Endothelial cell of umbilical vein (primary cell): Measurements from ENCODE around the gene JHY. TPM values are rescaled to one million over a fixed set of nuclear protein-coding genes. Genes with fewer than 3 reads are reported as not detected.

Experiments used
- BruUV-seq: library from RNA; stranded (reverse); fragments of 400-500 nt; replicated peaks from 2 replicates; lab custom pipeline; 2021; lab: Mats Ljungman, UMichigan
- CTCF ChIA-PET: fragments of 300-600, 350-600 bp; sonication (Branson Sonifier 250); formaldehyde crosslinking; loops from one replicate; lab custom pipeline; 2021; ENCODE audit warnings: antibody characterized with exemption, inconsistent platforms; lab: Charles Lee
- POLR2A ChIA-PET: fragments of 300-600, 350-600 bp; sonication (Branson Sonifier 250); formaldehyde crosslinking; loops from one replicate; lab custom pipeline; 2021; ENCODE audit warnings: antibody characterized with exemption, inconsistent platforms; lab: Charles Lee
- DNase-seq: peaks from one replicate; pipeline ENCODE4 v3.0.0-alpha.2; 2011; ENCODE audit warnings: low read depth, low spot score
- FAIRE-seq: peaks from 2 replicates; lab custom pipeline; 2011; peaks lifted over from hg19 to GRCh38; lab: Jason Lieb, UNC
- H2AFZ ChIP-seq: 2 replicates; pipeline ENCODE4 v1.6.0; 2012; ENCODE audit warnings: low read depth, low read length, control low read depth, inconsistent platforms
- H3K27ac ChIP-seq: 2 replicates; pipeline ENCODE4 v1.5.1; 2011; ENCODE audit warnings: low read depth, mild to moderate bottlenecking, control low read depth, low read length, moderate library complexity; ENCODE audit not compliant: insufficient read depth
- H3K27me3 ChIP-seq, 2 experiments: 2 replicates each; pipeline versions ENCODE4 v1.6.0 to v1.6.1; 2011; ENCODE audit warnings: low read length in 2 of 2, mixed read lengths in 1 of 2; ENCODE audit not compliant: control insufficient read depth in 2 of 2, insufficient read depth in 2 of 2
- H3K36me3 ChIP-seq, 2 experiments: 2 replicates in 1 of 2; 3 replicates in 1 of 2; pipeline ENCODE4 v1.5.1; 2011; ENCODE audit warnings: low read length in 2 of 2, mild to moderate bottlenecking in 1 of 2, moderate library complexity in 1 of 2; ENCODE audit not compliant: control insufficient read depth in 2 of 2, insufficient read depth in 2 of 2; ENCODE audit errors: extremely low read depth in 1 of 2
- H3K4me1 ChIP-seq: 3 replicates; pipeline ENCODE4 v1.5.1; 2011; ENCODE audit warnings: mild to moderate bottlenecking, low read length; ENCODE audit not compliant: control insufficient read depth, insufficient read depth; ENCODE audit errors: extremely low read depth
- H3K4me2 ChIP-seq: 2 replicates; pipeline ENCODE4 v1.6.1; 2011; ENCODE audit warnings: low read length, control low read depth, mixed read lengths; ENCODE audit not compliant: insufficient read depth
- H3K4me3 ChIP-seq, 3 experiments: fragments of 200-600 bp in 1 of 3; sonication (generic), shearing (Covaris generic) in 1 of 3; replicated peaks in 1 of 3; 2 replicates each; pipeline ENCODE4 v1.5.1; 2011 to 2016; ENCODE audit warnings: control low read depth in 3 of 3, low read length in 3 of 3, mild to moderate bottlenecking in 2 of 3, inconsistent platforms in 1 of 3, low read depth in 1 of 3, moderate library complexity in 1 of 3; ENCODE audit not compliant: insufficient read depth in 1 of 3
- H3K79me2 ChIP-seq: 2 replicates; pipeline ENCODE4 v1.6.0; 2012; ENCODE audit warnings: low read length, inconsistent platforms; ENCODE audit not compliant: control insufficient read depth, insufficient read depth
- H3K9ac ChIP-seq: replicated peaks from 2 replicates; pipeline ENCODE3; 2011; ENCODE audit warnings: low read length, control low read depth; ENCODE audit not compliant: insufficient read depth; ENCODE audit errors: extremely low read depth
- H3K9me1 ChIP-seq: replicated peaks from 3 replicates; pipeline ENCODE4 v1.6.0; 2011; ENCODE audit warnings: mild to moderate bottlenecking, low read length; ENCODE audit not compliant: control insufficient read depth, insufficient read depth; ENCODE audit errors: extremely low read depth
- H3K9me3 ChIP-seq: replicated peaks from 2 replicates; pipeline ENCODE4 v1.5.1; 2012; ENCODE audit warnings: low read length, inconsistent platforms; ENCODE audit not compliant: control insufficient read depth, insufficient read depth
- H4K20me1 ChIP-seq: replicated peaks from 2 replicates; pipeline ENCODE3; 2011; ENCODE audit warnings: mild to moderate bottlenecking, low read length; ENCODE audit not compliant: control insufficient read depth, insufficient read depth; ENCODE audit errors: extremely low read depth
- EZH2 ChIP-seq: IDR thresholded peaks from 2 replicates; pipeline ENCODE4 v1.6.1; 2012; ENCODE audit warnings: borderline replicate concordance, low read depth, mild to moderate bottlenecking, moderate library complexity, low read length, inconsistent platforms; ENCODE audit not compliant: severe bottlenecking
- FOS ChIP-seq: IDR thresholded peaks from 2 replicates; pipeline ENCODE4 v1.6.1; 2011; ENCODE audit warnings: mild to moderate bottlenecking, low read length, moderate library complexity, borderline replicate concordance; ENCODE audit not compliant: insufficient read depth
- GATA2 ChIP-seq: IDR thresholded peaks from 2 replicates; pipeline ENCODE4 v1.7.0; 2011; ENCODE audit warnings: low read depth, mild to moderate bottlenecking, moderate library complexity, mixed read lengths, low read length; ENCODE audit not compliant: insufficient read length, insufficient read depth
- JUN ChIP-seq: IDR thresholded peaks from 2 replicates; pipeline ENCODE4 v1.6.1; 2011; ENCODE audit warnings: borderline replicate concordance, low read depth; ENCODE audit not compliant: insufficient read length, insufficient read depth
- MYC ChIP-seq: IDR thresholded peaks from one replicate; pipeline ENCODE4 v1.6.1; 2011; ENCODE audit warnings: mild to moderate bottlenecking, low read depth, low read length
- POLR2A ChIP-seq: IDR thresholded peaks from 2 replicates; pipeline ENCODE4 v1.6.1; 2012; ENCODE audit warnings: low read depth, mild to moderate bottlenecking, control low read depth, low read length
- POLR2AphosphoS5 ChIP-seq: IDR thresholded peaks from 2 replicates; pipeline ENCODE4 v1.6.1; 2012; ENCODE audit warnings: low read depth, mild to moderate bottlenecking, control low read depth, low read length, moderate library complexity; ENCODE audit not compliant: insufficient read depth
- dilution Hi-C: fragments of 300-500 bp; cut with MboI; formaldehyde crosslinking; loops from one replicate; pipeline ENCODE4 v1.15.0; 2019; ENCODE audit warnings: low sequenced_read_pairs; ENCODE audit not compliant: extremely low pct_ligation_motif_present
- intact Hi-C: fragments of 100-400 bp; cut with micrococcal nuclease; formaldehyde crosslinking; loops from one replicate; pipeline ENCODE4 v1.10.0; 2022
- polyA plus RNA-seq, 4 experiments: library from polyadenylated mRNA; depleted of rRNA in 3 of 4; stranded (reverse) in 3 of 4; unstranded in 1 of 4; fragments of >200 nt; gene quantifications; 2 replicates each; pipeline versions ENCODE4 v1.2.1 to v1.2.3, GENCODE V29; 2011 to 2012; ENCODE audit warnings: missing spikeins in 1 of 4
- total RNA-seq: library from RNA; stranded (reverse); gene quantifications from 2 replicates; pipeline ENCODE4 v1.2.3, GENCODE V29; 2021
- TF ChIP-seq, protein P1 (sequence below): IDR thresholded peaks from 2 replicates; pipeline ENCODE4 v1.6.1; 2011; ENCODE audit not compliant: insufficient read depth, insufficient read length
- TF ChIP-seq, protein P2 (sequence below), 2 donors: IDR thresholded peaks; 1 replicate in 1 of 2; 2 replicates in 1 of 2; pipeline ENCODE4 v1.5.1; 2011; ENCODE audit warnings: low read length in 2 of 2, mild to moderate bottlenecking in 2 of 2, moderate library complexity in 2 of 2, control low read depth in 1 of 2, inconsistent platforms in 1 of 2, low read depth in 1 of 2; ENCODE audit not compliant: insufficient read depth in 1 of 2; ENCODE audit errors: extremely low read depth in 1 of 2

Gene JHY
- total and polyA plus RNA-seq, 2 donors (not counting 3 experiments of a cell fraction or from before 2014, with no cell fraction given): 1.8 to 3.9 TPM

DNA sequence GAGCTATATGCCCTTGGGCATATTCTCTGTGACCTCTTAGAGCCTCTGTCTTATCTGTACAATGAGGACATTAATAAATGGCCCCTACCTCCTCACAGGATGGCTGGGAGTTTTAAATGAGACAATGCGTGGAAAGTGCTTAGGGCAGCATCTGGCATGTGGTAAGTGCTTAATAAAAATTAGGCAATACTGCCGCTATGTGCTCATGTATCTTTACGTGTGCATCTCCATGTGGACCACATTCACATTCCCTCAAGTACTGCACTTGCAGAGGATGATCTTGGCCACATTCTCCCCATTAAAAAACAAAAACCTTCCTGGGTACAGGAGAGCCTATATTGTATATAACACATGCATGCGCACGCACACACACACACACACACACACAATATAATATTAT lies 118.2 kb downstream of the JHY start:
- Histone ChIP-seq H3K27me3 (peaks cover 5% of the 10 kb centered on the region in 2 experiments), H3K27ac (no peak overlapping the region), H4K20me1 (no peaks in the 10 kb centered on the region), H3K9ac (no peak overlapping the region), H3K79me2 (no peaks in the 10 kb centered on the region), H3K9me3 (no peaks in the 10 kb centered on the region), H3K9me1 (no peaks in the 10 kb centered on the region), H3K36me3 (no peaks in the 10 kb centered on the region), H2AFZ (no peak overlapping the region), H3K4me1 (no peaks in the 10 kb centered on the region), H3K4me2 (no peak overlapping the region), H3K4me3 (no peak overlapping the region)
- dilution Hi-C loops (no loop called here), intact Hi-C loops (no loop called here)
- TF ChIP-seq, protein P1, sequence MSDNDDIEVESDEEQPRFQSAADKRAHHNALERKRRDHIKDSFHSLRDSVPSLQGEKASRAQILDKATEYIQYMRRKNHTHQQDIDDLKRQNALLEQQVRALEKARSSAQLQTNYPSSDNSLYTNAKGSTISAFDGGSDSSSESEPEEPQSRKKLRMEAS: no peak
- TF ChIP-seq GATA2 (no peak), MYC (no peak), JUN (no peak), POLR2A (no peak), EZH2 (no peak), POLR2AphosphoS5 (no peak), FOS (no peak)
- TF ChIP-seq, protein P2, sequence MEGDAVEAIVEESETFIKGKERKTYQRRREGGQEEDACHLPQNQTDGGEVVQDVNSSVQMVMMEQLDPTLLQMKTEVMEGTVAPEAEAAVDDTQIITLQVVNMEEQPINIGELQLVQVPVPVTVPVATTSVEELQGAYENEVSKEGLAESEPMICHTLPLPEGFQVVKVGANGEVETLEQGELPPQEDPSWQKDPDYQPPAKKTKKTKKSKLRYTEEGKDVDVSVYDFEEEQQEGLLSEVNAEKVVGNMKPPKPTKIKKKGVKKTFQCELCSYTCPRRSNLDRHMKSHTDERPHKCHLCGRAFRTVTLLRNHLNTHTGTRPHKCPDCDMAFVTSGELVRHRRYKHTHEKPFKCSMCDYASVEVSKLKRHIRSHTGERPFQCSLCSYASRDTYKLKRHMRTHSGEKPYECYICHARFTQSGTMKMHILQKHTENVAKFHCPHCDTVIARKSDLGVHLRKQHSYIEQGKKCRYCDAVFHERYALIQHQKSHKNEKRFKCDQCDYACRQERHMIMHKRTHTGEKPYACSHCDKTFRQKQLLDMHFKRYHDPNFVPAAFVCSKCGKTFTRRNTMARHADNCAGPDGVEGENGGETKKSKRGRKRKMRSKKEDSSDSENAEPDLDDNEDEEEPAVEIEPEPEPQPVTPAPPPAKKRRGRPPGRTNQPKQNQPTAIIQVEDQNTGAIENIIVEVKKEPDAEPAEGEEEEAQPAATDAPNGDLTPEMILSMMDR (IDR thresholded peaks at IDR 0.05; ENCODE audit: extremely low read depth in 1 of 2, insufficient read depth in 1 of 2, low read depth in 1 of 2, low read length in 2 of 2): no peak
- POLR2A ChIA-PET: no interaction called here
- DNase-seq (no peak), FAIRE-seq (no peak)
- CTCF ChIA-PET: interaction anchor here (1.2 to 1.9 kb wide), 2 partner anchors 22 to 137 kb away, joined by 4 to 6 read pairs; no protein-coding TSS in a partner anchor
- BruUV-seq: no TSS peak
